ENCODE data around the gene CCDC6.

DNA sequence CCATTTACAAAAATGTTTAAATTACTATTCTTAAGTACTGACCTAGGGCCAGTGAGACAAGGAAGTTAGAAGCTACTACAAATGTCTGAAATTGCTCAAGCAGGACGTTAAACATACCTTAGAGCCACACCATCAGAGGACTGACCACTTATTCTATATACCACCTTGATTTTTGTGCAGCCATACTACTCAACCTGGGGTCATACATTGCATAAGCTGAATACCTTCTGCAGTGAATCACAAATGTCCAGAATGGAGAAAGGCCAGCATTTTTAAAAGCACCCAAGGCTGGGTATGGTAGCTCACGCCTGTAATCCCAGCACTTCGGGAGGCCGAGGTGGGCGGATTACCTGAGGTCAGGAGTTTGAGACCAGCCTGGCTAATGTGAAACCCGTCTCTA is 131.9 kb downstream of the CCDC6 start:
- TF ChIP-seq, protein P1, sequence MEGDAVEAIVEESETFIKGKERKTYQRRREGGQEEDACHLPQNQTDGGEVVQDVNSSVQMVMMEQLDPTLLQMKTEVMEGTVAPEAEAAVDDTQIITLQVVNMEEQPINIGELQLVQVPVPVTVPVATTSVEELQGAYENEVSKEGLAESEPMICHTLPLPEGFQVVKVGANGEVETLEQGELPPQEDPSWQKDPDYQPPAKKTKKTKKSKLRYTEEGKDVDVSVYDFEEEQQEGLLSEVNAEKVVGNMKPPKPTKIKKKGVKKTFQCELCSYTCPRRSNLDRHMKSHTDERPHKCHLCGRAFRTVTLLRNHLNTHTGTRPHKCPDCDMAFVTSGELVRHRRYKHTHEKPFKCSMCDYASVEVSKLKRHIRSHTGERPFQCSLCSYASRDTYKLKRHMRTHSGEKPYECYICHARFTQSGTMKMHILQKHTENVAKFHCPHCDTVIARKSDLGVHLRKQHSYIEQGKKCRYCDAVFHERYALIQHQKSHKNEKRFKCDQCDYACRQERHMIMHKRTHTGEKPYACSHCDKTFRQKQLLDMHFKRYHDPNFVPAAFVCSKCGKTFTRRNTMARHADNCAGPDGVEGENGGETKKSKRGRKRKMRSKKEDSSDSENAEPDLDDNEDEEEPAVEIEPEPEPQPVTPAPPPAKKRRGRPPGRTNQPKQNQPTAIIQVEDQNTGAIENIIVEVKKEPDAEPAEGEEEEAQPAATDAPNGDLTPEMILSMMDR (IDR thresholded peaks at IDR 0.05; ENCODE audit: low read length), result no peak
- no peak for TF ChIP-seq EZH2 (IDR thresholded peaks at IDR 0.05; ENCODE audit: borderline replicate concordance, low read length)

Data from OCI-LY1 (cell line).